Neural cell (in vitro differentiated cells): ENCODE measurements around the gene TMEM53. TPM values are rescaled to one million over a fixed set of nuclear protein-coding genes. Genes with fewer than 3 reads are reported as not detected.

Experiments
- H2AFZ ChIP-seq: fragments of 200-600, 300-800 bp; sonication (generic), shearing (Covaris generic); 2 replicates; pipeline ENCODE4 v1.6.0; 2014; ENCODE audit warnings: low read depth, mild to moderate bottlenecking, antibody characterized with exemption, low read length, moderate library complexity
- H3F3A ChIP-seq: fragments of 200-600 bp; shearing (Covaris generic); 2 replicates; pipeline ENCODE4 v1.6.1; 2016; ENCODE audit warnings: mild to moderate bottlenecking, moderate library complexity, mixed read lengths, antibody characterized with exemption, low read length; ENCODE audit not compliant: insufficient read depth, poor library complexity, severe bottlenecking
- H3K27ac ChIP-seq: fragments of 200-600, 300-800 bp; sonication (generic), shearing (Covaris generic); 2 replicates; pipeline ENCODE4 v1.5.1; 2014; ENCODE audit warnings: mild to moderate bottlenecking, low read length, moderate library complexity
- H3K27me3 ChIP-seq: fragments of 300-800, 200-600 bp; sonication (generic), shearing (Covaris generic); 2 replicates; pipeline ENCODE4 v1.6.0; 2014; ENCODE audit warnings: mild to moderate bottlenecking, low read depth, low read length, moderate library complexity; ENCODE audit not compliant: insufficient read depth
- H3K36me3 ChIP-seq: fragments of 300-800, 200-600 bp; sonication (generic), shearing (Covaris generic); 2 replicates; pipeline ENCODE4 v1.5.1; 2014; ENCODE audit warnings: mild to moderate bottlenecking, antibody characterized with exemption, low read length, moderate library complexity; ENCODE audit not compliant: insufficient read depth
- H3K4me2 ChIP-seq: fragments of 300-800, 200-600 bp; sonication (generic), shearing (Covaris generic); 2 replicates; pipeline ENCODE4 v1.6.0; 2014; ENCODE audit warnings: mild to moderate bottlenecking, low read length
- H3K4me3 ChIP-seq: fragments of 300-800, 200-600 bp; sonication (generic), shearing (Covaris generic); 2 replicates; pipeline ENCODE4 v1.5.1; 2014; ENCODE audit warnings: mild to moderate bottlenecking, low read length, moderate library complexity
- H3K79me2 ChIP-seq: fragments of 200-600 bp; shearing (Covaris generic); replicated peaks from 2 replicates; pipeline ENCODE4 v1.6.0; 2014; ENCODE audit warnings: mild to moderate bottlenecking, low read length, moderate library complexity; ENCODE audit not compliant: insufficient read depth
- H3K9ac ChIP-seq: fragments of 300-800, 200-600 bp; sonication (generic), shearing (Covaris generic); 2 replicates; pipeline ENCODE4 v1.6.1; 2016; ENCODE audit warnings: mild to moderate bottlenecking, low read length, mixed read lengths
- H3K9me2 ChIP-seq: fragments of 200-600 bp; shearing (Covaris generic); 2 replicates; pipeline ENCODE4 v1.6.1; 2016; ENCODE audit warnings: mild to moderate bottlenecking, low read length, mixed read lengths; ENCODE audit not compliant: insufficient read depth
- H3K9me3 ChIP-seq: fragments of 200-600, 300-800 bp; sonication (generic), shearing (Covaris generic); 2 replicates; pipeline ENCODE4 v1.6.1; 2016; ENCODE audit warnings: mild to moderate bottlenecking, mixed run types, low read length, moderate library complexity, mixed read lengths
- H4K20me1 ChIP-seq: fragments of 200-600 bp; shearing (Covaris generic); 2 replicates; pipeline ENCODE4 v1.6.1; 2016; ENCODE audit warnings: mild to moderate bottlenecking, mixed run types; ENCODE audit not compliant: insufficient read depth
- EP300 ChIP-seq: fragments of 450-650 bp; conservative IDR thresholded peaks from 2 replicates; pipeline ENCODE4 v1.6.1; 2014; ENCODE audit warnings: antibody characterized with exemption, mild to moderate bottlenecking, moderate library complexity; ENCODE audit not compliant: poor library complexity, severe bottlenecking
- EZH2 ChIP-seq: fragments of 200-600, 300-800 bp; shearing (Covaris generic), sonication (generic); IDR thresholded peaks from 2 replicates; pipeline ENCODE4 v1.6.1; 2014; ENCODE audit warnings: antibody characterized with exemption, low read length, borderline replicate concordance, mild to moderate bottlenecking; ENCODE audit not compliant: insufficient read depth, poor library complexity, severe bottlenecking
- MXI1 ChIP-seq: fragments of 450-650 bp; conservative IDR thresholded peaks from 2 replicates; pipeline ENCODE4 v1.6.1; 2014; ENCODE audit warnings: antibody characterized with exemption, mild to moderate bottlenecking; ENCODE audit not compliant: poor library complexity, severe bottlenecking
- POLR2AphosphoS5 ChIP-seq: IDR thresholded peaks from 2 replicates; pipeline ENCODE4 v1.6.1; 2012
- RAD21 ChIP-seq: fragments of 450-650 bp; conservative IDR thresholded peaks from 2 replicates; pipeline ENCODE4 v1.6.1; 2014; ENCODE audit warnings: antibody characterized with exemption, mild to moderate bottlenecking, moderate library complexity
- SMC3 ChIP-seq: fragments of 450-650 bp; conservative IDR thresholded peaks from 2 replicates; pipeline ENCODE4 v1.6.1; 2014; ENCODE audit warnings: antibody characterized with exemption, mild to moderate bottlenecking, moderate library complexity; ENCODE audit not compliant: poor library complexity
- TAF1 ChIP-seq: IDR thresholded peaks from 2 replicates; pipeline ENCODE4 v1.6.1; 2012; ENCODE audit warnings: low read depth
- polyA plus RNA-seq: library from polyadenylated mRNA; depleted of rRNA; stranded (reverse); fragments of >200 nt; gene quantifications from 2 replicates; pipeline ENCODE4 v1.2.3, GENCODE V29; 2014
- TF ChIP-seq, protein P1 (sequence below): fragments of 450-650 bp; IDR thresholded peaks from 2 replicates; pipeline ENCODE4 v1.5.1; 2014; ENCODE audit warnings: antibody characterized with exemption, mild to moderate bottlenecking, moderate library complexity; ENCODE audit not compliant: poor library complexity, severe bottlenecking
- TF ChIP-seq, protein P2 (sequence below): IDR thresholded peaks from 2 replicates; pipeline ENCODE4 v1.6.1; 2012; ENCODE audit warnings: borderline replicate concordance

Gene TMEM53
- polyA plus RNA-seq, 1 donor from 2014 or later, result 13.4 TPM

DNA sequence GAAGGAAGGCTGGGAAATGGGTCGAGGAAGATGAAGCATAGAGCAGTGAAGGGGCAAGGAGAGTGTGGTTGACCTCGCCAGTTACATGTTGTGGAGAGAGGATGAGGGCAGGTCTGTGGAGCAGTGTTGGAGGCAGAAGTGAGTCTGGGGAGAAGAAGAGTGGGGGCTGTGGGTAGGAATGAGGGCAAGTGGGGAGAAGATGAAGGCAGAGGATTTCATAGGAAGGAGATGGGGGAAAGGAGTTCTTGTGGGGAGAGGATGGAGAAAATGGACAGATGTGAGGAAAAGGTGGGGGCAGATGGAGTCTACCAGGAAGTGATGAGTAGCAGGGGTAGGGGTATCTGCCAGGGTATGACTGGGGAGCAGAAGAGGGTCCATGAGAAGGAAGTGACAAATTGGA is 3.8 kb upstream of the TMEM53 start:
- TF ChIP-seq EP300, result no peak
- TF ChIP-seq, protein P1, sequence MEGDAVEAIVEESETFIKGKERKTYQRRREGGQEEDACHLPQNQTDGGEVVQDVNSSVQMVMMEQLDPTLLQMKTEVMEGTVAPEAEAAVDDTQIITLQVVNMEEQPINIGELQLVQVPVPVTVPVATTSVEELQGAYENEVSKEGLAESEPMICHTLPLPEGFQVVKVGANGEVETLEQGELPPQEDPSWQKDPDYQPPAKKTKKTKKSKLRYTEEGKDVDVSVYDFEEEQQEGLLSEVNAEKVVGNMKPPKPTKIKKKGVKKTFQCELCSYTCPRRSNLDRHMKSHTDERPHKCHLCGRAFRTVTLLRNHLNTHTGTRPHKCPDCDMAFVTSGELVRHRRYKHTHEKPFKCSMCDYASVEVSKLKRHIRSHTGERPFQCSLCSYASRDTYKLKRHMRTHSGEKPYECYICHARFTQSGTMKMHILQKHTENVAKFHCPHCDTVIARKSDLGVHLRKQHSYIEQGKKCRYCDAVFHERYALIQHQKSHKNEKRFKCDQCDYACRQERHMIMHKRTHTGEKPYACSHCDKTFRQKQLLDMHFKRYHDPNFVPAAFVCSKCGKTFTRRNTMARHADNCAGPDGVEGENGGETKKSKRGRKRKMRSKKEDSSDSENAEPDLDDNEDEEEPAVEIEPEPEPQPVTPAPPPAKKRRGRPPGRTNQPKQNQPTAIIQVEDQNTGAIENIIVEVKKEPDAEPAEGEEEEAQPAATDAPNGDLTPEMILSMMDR, result no peak
- TF ChIP-seq MXI1, result no peak
- no peak for TF ChIP-seq SMC3
- no peak for TF ChIP-seq RAD21
- no peak for TF ChIP-seq TAF1
- TF ChIP-seq POLR2AphosphoS5, result no peak
- no peak for TF ChIP-seq EZH2
- TF ChIP-seq, protein P2, sequence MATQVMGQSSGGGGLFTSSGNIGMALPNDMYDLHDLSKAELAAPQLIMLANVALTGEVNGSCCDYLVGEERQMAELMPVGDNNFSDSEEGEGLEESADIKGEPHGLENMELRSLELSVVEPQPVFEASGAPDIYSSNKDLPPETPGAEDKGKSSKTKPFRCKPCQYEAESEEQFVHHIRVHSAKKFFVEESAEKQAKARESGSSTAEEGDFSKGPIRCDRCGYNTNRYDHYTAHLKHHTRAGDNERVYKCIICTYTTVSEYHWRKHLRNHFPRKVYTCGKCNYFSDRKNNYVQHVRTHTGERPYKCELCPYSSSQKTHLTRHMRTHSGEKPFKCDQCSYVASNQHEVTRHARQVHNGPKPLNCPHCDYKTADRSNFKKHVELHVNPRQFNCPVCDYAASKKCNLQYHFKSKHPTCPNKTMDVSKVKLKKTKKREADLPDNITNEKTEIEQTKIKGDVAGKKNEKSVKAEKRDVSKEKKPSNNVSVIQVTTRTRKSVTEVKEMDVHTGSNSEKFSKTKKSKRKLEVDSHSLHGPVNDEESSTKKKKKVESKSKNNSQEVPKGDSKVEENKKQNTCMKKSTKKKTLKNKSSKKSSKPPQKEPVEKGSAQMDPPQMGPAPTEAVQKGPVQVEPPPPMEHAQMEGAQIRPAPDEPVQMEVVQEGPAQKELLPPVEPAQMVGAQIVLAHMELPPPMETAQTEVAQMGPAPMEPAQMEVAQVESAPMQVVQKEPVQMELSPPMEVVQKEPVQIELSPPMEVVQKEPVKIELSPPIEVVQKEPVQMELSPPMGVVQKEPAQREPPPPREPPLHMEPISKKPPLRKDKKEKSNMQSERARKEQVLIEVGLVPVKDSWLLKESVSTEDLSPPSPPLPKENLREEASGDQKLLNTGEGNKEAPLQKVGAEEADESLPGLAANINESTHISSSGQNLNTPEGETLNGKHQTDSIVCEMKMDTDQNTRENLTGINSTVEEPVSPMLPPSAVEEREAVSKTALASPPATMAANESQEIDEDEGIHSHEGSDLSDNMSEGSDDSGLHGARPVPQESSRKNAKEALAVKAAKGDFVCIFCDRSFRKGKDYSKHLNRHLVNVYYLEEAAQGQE, result no peak
- Histone ChIP-seq H3K27me3 (no peaks in the 10 kb centered on the region), H3K4me2 (no peak overlapping the region), H3K36me3 (no peaks in the 10 kb centered on the region), H3K4me3 (no peak overlapping the region), H3K9me3 (no peaks in the 10 kb centered on the region), H3K9me2 (no peaks in the 10 kb centered on the region), H3K27ac (no peak overlapping the region), H2AFZ (no peak overlapping the region), H3K79me2 (no peaks in the 10 kb centered on the region), H4K20me1 (no peaks in the 10 kb centered on the region), H3F3A (no peaks in the 10 kb centered on the region), H3K9ac (no peak overlapping the region)

DNA sequence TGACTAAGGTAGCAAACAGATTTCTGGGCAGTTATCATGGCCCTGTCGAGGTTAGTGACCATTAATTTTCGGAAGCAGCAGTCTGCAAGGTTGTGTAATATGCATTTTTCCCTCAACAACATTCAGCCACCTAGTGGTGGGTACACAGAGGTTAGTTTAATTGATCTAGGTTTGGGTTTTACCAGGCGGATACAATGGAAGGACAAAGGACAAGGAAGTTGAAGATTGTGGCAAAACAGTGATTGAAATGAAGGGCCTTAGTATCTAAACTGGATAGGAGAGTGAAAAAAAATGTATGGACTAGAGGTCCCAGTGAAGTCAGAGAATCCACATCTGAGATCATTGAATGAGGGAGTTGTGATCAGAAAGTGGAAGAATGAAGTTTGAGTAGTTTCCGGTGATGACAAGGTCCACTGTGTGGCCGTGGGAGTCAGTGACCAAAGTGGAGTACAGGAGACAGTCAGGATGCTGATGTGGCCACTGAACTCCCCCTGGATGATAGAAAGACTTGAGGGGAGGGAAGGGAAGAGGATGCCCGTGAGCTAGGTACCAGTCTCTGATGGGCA is 3.0 kb upstream of the TMEM53 start:
- no peaks in the 10 kb centered on the region for H3K79me2 ChIP-seq
- H3K4me2 ChIP-seq, result no peak overlapping the region
- H3K9me2 ChIP-seq, result no peaks in the 10 kb centered on the region
- H4K20me1 ChIP-seq, result no peaks in the 10 kb centered on the region
- no peaks in the 10 kb centered on the region for H3F3A ChIP-seq
- H2AFZ ChIP-seq, result no peak overlapping the region
- H3K4me3 ChIP-seq, result no peak overlapping the region
- H3K9me3 ChIP-seq, result no peaks in the 10 kb centered on the region
- no peak overlapping the region for H3K27ac ChIP-seq
- no peaks in the 10 kb centered on the region for H3K36me3 ChIP-seq
- H3K9ac ChIP-seq, result no peak overlapping the region
- no peaks in the 10 kb centered on the region for H3K27me3 ChIP-seq
- no peak for TF ChIP-seq EZH2
- no peak for TF ChIP-seq POLR2AphosphoS5
- TF ChIP-seq MXI1, result no peak
- TF ChIP-seq TAF1, result no peak
- no peak for TF ChIP-seq RAD21
- TF ChIP-seq EP300, result no peak
- TF ChIP-seq SMC3, result no peak
- TF ChIP-seq, protein P2, result no peak
- TF ChIP-seq, protein P1, result no peak
